ENCODE data around the gene KIAA1671. TPM values are rescaled to one million over a fixed set of nuclear protein-coding genes. Genes with fewer than 3 reads are reported as not detected.

Gene KIAA1671
- polyA plus RNA-seq, 1 donor (not counting 4 experiments of a cell fraction or from before 2014, with no cell fraction given) = 17.4 TPM

GRCh38 chr22:25174156-25174887, 221.8 kb downstream of the KIAA1671 start:
- peaks cover 26% of the 10 kb centered on the region for H3K4me1 ChIP-seq (ENCODE audit: control insufficient read depth, extremely low read depth, insufficient read depth, low read length)
- no peak for DNase-seq (ENCODE audit: low read depth, low spot score)
- H3K79me2 ChIP-seq (ENCODE audit: control insufficient read depth, insufficient read depth, low read length) = no peaks in the 10 kb centered on the region
- H3K4me2 ChIP-seq (ENCODE audit: control insufficient read depth, extremely low read depth, insufficient read depth, low read depth, low read length) = no peak overlapping the region
- H3K27ac ChIP-seq (ENCODE audit: control insufficient read depth, insufficient read depth, low read length) = no peak overlapping the region
- no peak overlapping the region for H3K9ac ChIP-seq (ENCODE audit: control insufficient read depth, extremely low read depth, insufficient read depth, low read length)
- H3K27me3 ChIP-seq (ENCODE audit: control insufficient read depth, extremely low read depth, insufficient read depth, low read length) = no peaks in the 10 kb centered on the region
- no peaks in the 10 kb centered on the region for H4K20me1 ChIP-seq (ENCODE audit: control insufficient read depth, extremely low read depth, insufficient read depth, low read length)
- no peak for TF ChIP-seq CTCF (optimal IDR thresholded peaks at IDR 0.05 in 1 of 3, IDR thresholded peaks at IDR 0.05 in 1 of 3, conservative IDR thresholded peaks at IDR 0.05 in 1 of 3; ENCODE audit: extremely low read depth in 1 of 3, insufficient read depth in 2 of 3, low read length in 3 of 3)
- TF ChIP-seq EZH2 (IDR thresholded peaks at IDR 0.05; ENCODE audit: low read length) = no peak
- H2AFZ ChIP-seq (ENCODE audit: control insufficient read depth, low read length) = no peak overlapping the region
- H3K4me3 ChIP-seq (ENCODE audit: control insufficient read depth in 2 of 3, extremely low read depth in 1 of 3, insufficient read depth in 2 of 3, low read depth in 1 of 3, low read length in 3 of 3) = no peak overlapping the region
- H3K9me1 ChIP-seq (ENCODE audit: control insufficient read depth, extremely low read depth, insufficient read depth, low read length) = no peaks in the 10 kb centered on the region
- dilution Hi-C loops (cut with MboI; ENCODE audit: extremely low pct_ligation_motif_present, low sequenced_read_pairs) = no loop called here
- no peak for FAIRE-seq
- no peaks in the 10 kb centered on the region for H3K9me3 ChIP-seq (ENCODE audit: control insufficient read depth, low read depth, low read length)
- peaks cover 14 to 27% of the 10 kb centered on the region in 2 experiments for H3K36me3 ChIP-seq (ENCODE audit: control insufficient read depth in 2 of 2, extremely low read depth in 1 of 2, insufficient read depth in 2 of 2, low read length in 2 of 2)

GRCh38 chr22:25174888-25175411, 222.4 kb downstream of the KIAA1671 start:
- no peaks in the 10 kb centered on the region for H3K27me3 ChIP-seq (ENCODE audit: control insufficient read depth, extremely low read depth, insufficient read depth, low read length)
- no peak overlapping the region for H2AFZ ChIP-seq (ENCODE audit: control insufficient read depth, low read length)
- H4K20me1 ChIP-seq (ENCODE audit: control insufficient read depth, extremely low read depth, insufficient read depth, low read length) = no peaks in the 10 kb centered on the region
- no peak overlapping the region for H3K9ac ChIP-seq (ENCODE audit: control insufficient read depth, extremely low read depth, insufficient read depth, low read length)
- no peaks in the 10 kb centered on the region for H3K9me3 ChIP-seq (ENCODE audit: control insufficient read depth, low read depth, low read length)
- no peak for FAIRE-seq
- no peak for DNase-seq (ENCODE audit: low read depth, low spot score)
- peaks cover 14 to 27% of the 10 kb centered on the region in 2 experiments for H3K36me3 ChIP-seq (ENCODE audit: control insufficient read depth in 2 of 2, extremely low read depth in 1 of 2, insufficient read depth in 2 of 2, low read length in 2 of 2)
- TF ChIP-seq CTCF (optimal IDR thresholded peaks at IDR 0.05 in 1 of 3, IDR thresholded peaks at IDR 0.05 in 1 of 3, conservative IDR thresholded peaks at IDR 0.05 in 1 of 3; ENCODE audit: extremely low read depth in 1 of 3, insufficient read depth in 2 of 3, low read length in 3 of 3) (no peak), EZH2 (IDR thresholded peaks at IDR 0.05; ENCODE audit: low read length) (no peak)
- H3K9me1 ChIP-seq (ENCODE audit: control insufficient read depth, extremely low read depth, insufficient read depth, low read length) = no peaks in the 10 kb centered on the region
- H3K27ac ChIP-seq (ENCODE audit: control insufficient read depth, insufficient read depth, low read length) = no peak overlapping the region
- H3K4me2 ChIP-seq (ENCODE audit: control insufficient read depth, extremely low read depth, insufficient read depth, low read depth, low read length) = no peak overlapping the region
- H3K4me3 ChIP-seq (ENCODE audit: control insufficient read depth in 2 of 3, extremely low read depth in 1 of 3, insufficient read depth in 2 of 3, low read depth in 1 of 3, low read length in 3 of 3) = no peak overlapping the region
- H3K79me2 ChIP-seq (ENCODE audit: control insufficient read depth, insufficient read depth, low read length) = no peaks in the 10 kb centered on the region
- H3K4me1 ChIP-seq (ENCODE audit: control insufficient read depth, extremely low read depth, insufficient read depth, low read length) = peaks cover 22% of the 10 kb centered on the region
- dilution Hi-C loops (cut with MboI; ENCODE audit: extremely low pct_ligation_motif_present, low sequenced_read_pairs) = no loop called here

All from keratinocyte (primary cell).